ENCODE results near the gene NFATC4. TPM values are rescaled to one million over a fixed set of nuclear protein-coding genes. Genes with fewer than 3 reads are reported as not detected.
"Not testable (repeated sequence)": the region's sequence is repeated elsewhere in the genome, so short reads cannot be mapped to it uniquely, and the experiment has no call there.

The NFATC4 gene
- total RNA-seq, 4 donors from 2014 or later, result 58.6 to 132 (median 99.1) TPM

GRCh38 chr14:24382064-24382371, 14.0 kb downstream of the NFATC4 start:
- Histone ChIP-seq H3K4me3 (no peak overlapping the region), H3K9me3 (no peaks in the 10 kb centered on the region), H3K4me1 (no peaks in the 10 kb centered on the region), H3K36me3 (peaks cover 0 to 11% (median 0%) of the 10 kb centered on the region in 3 donors), H3K27ac (no peak overlapping the region), H3K27me3 (no peaks in the 10 kb centered on the region)
- no peak for TF ChIP-seq POLR2A (IDR thresholded peaks at IDR 0.05)
- no peak for TF ChIP-seq EP300 (IDR thresholded peaks at IDR 0.05)
- TF ChIP-seq CTCF (IDR thresholded peaks at IDR 0.05), result no peak
- 59 to 69% methylated on average over 4 of the region's 4 CpGs for WGBS, 2 donors
- DNase-seq (ENCODE audit: low spot score in 2 of 2), result no peak

- no peak for TF ChIP-seq EP300 (IDR thresholded peaks at IDR 0.05)
- TF ChIP-seq POLR2A (IDR thresholded peaks at IDR 0.05), result no peak
- no peak for TF ChIP-seq CTCF (IDR thresholded peaks at IDR 0.05)
- 87 to 88% methylated on average over 4 of the region's 4 CpGs for WGBS, 2 donors
- no peak overlapping the region for H3K4me3 ChIP-seq
- H3K9me3 ChIP-seq, result no peaks in the 10 kb centered on the region
- H3K27me3 ChIP-seq, result no peaks in the 10 kb centered on the region
- H3K27ac ChIP-seq, result no peak overlapping the region
- peaks cover 0 to 5% (median 0%) of the 10 kb centered on the region in 4 donors for H3K4me1 ChIP-seq
- no peak for DNase-seq (ENCODE audit: low spot score in 2 of 2)
- no peaks in the 10 kb centered on the region for H3K36me3 ChIP-seq
Observed at GRCh38 chr14:24384169-24384568, 16.2 kb downstream of the NFATC4 start.

- H3K36me3 ChIP-seq, result no peaks in the 10 kb centered on the region
- no peak for DNase-seq (ENCODE audit: low spot score in 2 of 2)
- H3K27me3 ChIP-seq, result no peaks in the 10 kb centered on the region
- H3K27ac ChIP-seq, result no peak overlapping the region
- peaks cover 0 to 6% (median 0%) of the 10 kb centered on the region in 4 donors for H3K4me1 ChIP-seq
- WGBS, 2 donors, result 74 to 79% methylated on average over 4 of the region's 4 CpGs
- no peaks in the 10 kb centered on the region for H3K9me3 ChIP-seq
- no peak overlapping the region for H3K4me3 ChIP-seq
- no peak for TF ChIP-seq EP300 (IDR thresholded peaks at IDR 0.05)
- no peak for TF ChIP-seq POLR2A (IDR thresholded peaks at IDR 0.05)
- no peak for TF ChIP-seq CTCF (IDR thresholded peaks at IDR 0.05)
Observed at GRCh38 chr14:24385524-24385923, 17.5 kb downstream of the NFATC4 start.

- no peak overlapping the region for H3K4me3 ChIP-seq
- H3K9me3 ChIP-seq, result no peaks in the 10 kb centered on the region
- no peaks in the 10 kb centered on the region for H3K27me3 ChIP-seq
- H3K4me1 ChIP-seq, result peaks cover 0 to 8% (median 0%) of the 10 kb centered on the region in 4 donors
- H3K27ac ChIP-seq, result no peak overlapping the region
- no peaks in the 10 kb centered on the region for H3K36me3 ChIP-seq
- no peak for DNase-seq (ENCODE audit: low spot score in 2 of 2)
- TF ChIP-seq EP300 (IDR thresholded peaks at IDR 0.05) (no peak), POLR2A (IDR thresholded peaks at IDR 0.05) (no peak), CTCF (IDR thresholded peaks at IDR 0.05) (no peak)
- WGBS, 2 donors, result 74 to 76% methylated on average over 2 of the region's 2 CpGs
Observed at GRCh38 chr14:24387009-24387345, 19.0 kb downstream of the NFATC4 start.

- H3K27ac ChIP-seq; H3K9me3 ChIP-seq; H3K36me3 ChIP-seq; DNase-seq (ENCODE audit: low spot score in 2 of 2); H3K27me3 ChIP-seq; H3K4me3 ChIP-seq: not testable (repeated sequence)
- WGBS, 2 donors, result 78 to 82% methylated on average over 5 of the region's 5 CpGs
- H3K4me1 ChIP-seq, result peaks cover 0 to 11% (median 0%) of the 10 kb centered on the region in 4 donors
Observed at GRCh38 chr14:24387579-24387978, 19.6 kb downstream of the NFATC4 start.

- DNase-seq (ENCODE audit: low spot score in 2 of 2), result no peak
- Histone ChIP-seq H3K4me1 (peaks cover 0 to 11% (median 0%) of the 10 kb centered on the region in 4 donors), H3K27ac (no peak overlapping the region), H3K9me3 (no peaks in the 10 kb centered on the region), H3K4me3 (no peak overlapping the region), H3K36me3 (no peaks in the 10 kb centered on the region), H3K27me3 (no peaks in the 10 kb centered on the region)
- no peak for TF ChIP-seq POLR2A (IDR thresholded peaks at IDR 0.05)
- no peak for TF ChIP-seq CTCF (IDR thresholded peaks at IDR 0.05)
- no peak for TF ChIP-seq EP300 (IDR thresholded peaks at IDR 0.05)
- 50 to 62% methylated on average over 2 of the region's 2 CpGs for WGBS, 2 donors
Observed at GRCh38 chr14:24388474-24389179, 20.6 kb downstream of the NFATC4 start.

Measured in tibial nerve (tissue), 4 donors.